CD14-positive monocyte (primary cell): ENCODE results near the gene TSPAN18. TPM values are rescaled to one million over a fixed set of nuclear protein-coding genes. Genes with fewer than 3 reads are reported as not detected.
A peak's percentile ranks its signal among the peaks of the same experiment; 100 is the strongest.

Source experiments
- DNase-seq, 3 donors: peaks; one replicate each; pipeline ENCODE4 v3.0.0-alpha.2; 2011 to 2022
- H2AFZ ChIP-seq: 2 replicates; pipeline ENCODE4 v1.6.0; 2012; ENCODE audit warnings: mild to moderate bottlenecking, low read depth, low read length, inconsistent platforms; ENCODE audit not compliant: insufficient read depth, poor library complexity, severe bottlenecking
- H3K27ac ChIP-seq, 2 donors: 1 replicate in 1 of 2; 2 replicates in 1 of 2; pipeline ENCODE4 v1.5.1; 2012 to 2013; ENCODE audit warnings: low read length in 2 of 2, control low read depth in 1 of 2, inconsistent platforms in 1 of 2, low read depth in 1 of 2, mild to moderate bottlenecking in 1 of 2
- H3K27me3 ChIP-seq, 2 donors: one replicate each; pipeline versions ENCODE4 v1.6.0 to v1.6.1; 2011 to 2013; ENCODE audit warnings: low read length in 2 of 2; ENCODE audit not compliant: control insufficient read depth in 2 of 2, insufficient read depth in 2 of 2
- H3K36me3 ChIP-seq, 2 donors: replicated peaks in 1 of 2; 1 replicate in 1 of 2; 2 replicates in 1 of 2; pipeline versions ENCODE4 v1.5.1 to v1.6.1; 2012 to 2013; ENCODE audit warnings: low read length in 2 of 2, control low read depth in 1 of 2, inconsistent platforms in 1 of 2, mild to moderate bottlenecking in 1 of 2; ENCODE audit not compliant: insufficient read depth in 2 of 2, control insufficient read depth in 1 of 2
- H3K4me1 ChIP-seq, 2 donors: 1 replicate in 1 of 2; 2 replicates in 1 of 2; pipeline versions ENCODE4 v1.5.1 to v1.6.1; 2012 to 2013; ENCODE audit warnings: low read length in 2 of 2, control low read depth in 1 of 2, inconsistent platforms in 1 of 2, mild to moderate bottlenecking in 1 of 2, moderate library complexity in 1 of 2; ENCODE audit not compliant: insufficient read depth in 2 of 2, control insufficient read depth in 1 of 2
- H3K4me2 ChIP-seq: replicated peaks from 2 replicates; pipeline ENCODE3; 2012; ENCODE audit warnings: low read length, moderate library complexity, mild to moderate bottlenecking; ENCODE audit not compliant: poor library complexity, severe bottlenecking; ENCODE audit errors: extremely low read depth
- H3K4me3 ChIP-seq, 3 experiments: fragments of 200-600 bp in 1 of 3; sonication (generic) in 1 of 3; replicated peaks in 1 of 3; 1 replicate in 2 of 3; 2 replicates in 1 of 3; pipeline ENCODE4 v1.5.1; 2011 to 2013; ENCODE audit warnings: low read length in 3 of 3, mild to moderate bottlenecking in 3 of 3, control low read depth in 2 of 3, low read depth in 2 of 3, inconsistent platforms in 1 of 3, moderate library complexity in 1 of 3
- H3K79me2 ChIP-seq: 2 replicates; pipeline ENCODE4 v1.6.0; 2012; ENCODE audit warnings: mild to moderate bottlenecking, control low read depth, inconsistent platforms, low read length, moderate library complexity; ENCODE audit not compliant: insufficient read depth
- H3K9ac ChIP-seq: 2 replicates; pipeline ENCODE4 v1.6.0; 2017; ENCODE audit warnings: low read length, mild to moderate bottlenecking; ENCODE audit not compliant: insufficient read depth, poor library complexity, severe bottlenecking
- H3K9me3 ChIP-seq, 2 donors: replicated peaks in 1 of 2; 1 replicate in 1 of 2; 2 replicates in 1 of 2; pipeline versions ENCODE4 v1.5.1 to v1.6.1; 2012 to 2013; ENCODE audit warnings: low read length in 2 of 2, control low read depth in 1 of 2; ENCODE audit not compliant: control insufficient read depth in 1 of 2, insufficient read depth in 1 of 2
- H4K20me1 ChIP-seq: 2 replicates; pipeline ENCODE4 v1.6.0; 2012; ENCODE audit warnings: mild to moderate bottlenecking, low read length, control low read depth, moderate library complexity; ENCODE audit not compliant: insufficient read depth
- H3K27ac Mint-ChIP-seq, 7 donors: one replicate each; pipeline ENCODE4 v1.8.0; 2020; ENCODE audit warnings: mild to moderate bottlenecking in 7 of 7, mixed read lengths in 7 of 7, moderate library complexity in 6 of 7, inconsistent platforms in 2 of 7
- H3K27me3 Mint-ChIP-seq, 3 donors: one replicate each; pipeline ENCODE4 v1.8.0; 2021 to 2022; ENCODE audit warnings: low read depth in 3 of 3, mild to moderate bottlenecking in 3 of 3, mixed read lengths in 3 of 3, moderate library complexity in 3 of 3, inconsistent platforms in 1 of 3
- H3K36me3 Mint-ChIP-seq, 2 donors: one replicate each; pipeline ENCODE4 v1.8.0; 2020; ENCODE audit warnings: mixed read lengths in 2 of 2, inconsistent platforms in 1 of 2, mild to moderate bottlenecking in 1 of 2
- H3K4me1 Mint-ChIP-seq: one replicate; pipeline ENCODE4 v1.8.0; 2020; ENCODE audit warnings: mild to moderate bottlenecking, mixed read lengths
- H3K4me3 Mint-ChIP-seq, 2 donors: one replicate each; pipeline ENCODE4 v1.8.0; 2020; ENCODE audit warnings: mild to moderate bottlenecking in 2 of 2, mixed read lengths in 2 of 2, moderate library complexity in 1 of 2
- H3K9me3 Mint-ChIP-seq, 7 donors: one replicate each; pipeline ENCODE4 v1.8.0; 2020 to 2022; ENCODE audit warnings: mixed read lengths in 7 of 7, mild to moderate bottlenecking in 6 of 7, moderate library complexity in 6 of 7, inconsistent platforms in 2 of 7
- WGBS: methylation state at CpG from one replicate; pipeline ENCODE4 v1.1.5; 2013; ENCODE audit warnings: missing lambda C conversion rate; ENCODE audit not compliant: insufficient coverage; 5-methylcytosine and 5-hydroxymethylcytosine counted together
- intact Hi-C, 2 donors: fragments of 100-400 bp; cut with micrococcal nuclease; formaldehyde crosslinking; loops; one replicate each; pipeline versions ENCODE4 v1.15.0 to v1.15.1; 2023
- polyA plus RNA-seq, 3 donors: library from polyadenylated mRNA; depleted of rRNA in 1 of 3; unstranded in 2 of 3; stranded (reverse) in 1 of 3; fragments of 300-500 nt in 2 of 3; fragments of >200 nt in 1 of 3; fragmentation: Illumina TruSeq in 2 of 3; gene quantifications; 1 replicate in 2 of 3; 2 replicates in 1 of 3; pipeline ENCODE4 v1.2.3, GENCODE V29; 2012 to 2021
- TF ChIP-seq, protein P1 (sequence below): fragments of 200-600 bp; IDR thresholded peaks from one replicate; pipeline ENCODE4 v1.8.0; 2022; ENCODE audit warnings: antibody characterized with exemption, mild to moderate bottlenecking

TSPAN18 gene
- polyA plus RNA-seq, 3 donors = not detected

DNA sequence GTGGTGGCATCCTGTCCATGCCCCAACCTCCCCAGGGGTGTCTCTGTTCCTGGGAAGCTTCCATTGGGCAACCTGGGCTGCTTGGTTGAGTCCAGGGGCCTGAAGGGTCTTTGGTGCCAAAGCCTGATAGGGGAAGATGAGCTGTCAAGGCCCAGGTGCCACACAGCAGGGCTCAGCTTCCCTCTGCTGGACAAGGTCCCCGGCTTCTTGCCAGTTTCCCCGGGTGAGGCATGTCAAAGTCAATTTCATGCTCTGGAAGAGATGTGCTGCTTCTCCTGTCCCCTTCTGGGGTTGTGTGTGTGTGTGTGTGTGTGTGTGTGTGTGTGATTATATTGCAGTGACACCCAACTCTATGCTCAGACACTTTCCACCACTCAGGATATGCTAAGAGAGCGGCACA, 197.0 kb downstream of the TSPAN18 start:
- Histone ChIP-seq H3K4me1 (no peaks in the 10 kb centered on the region), H3K36me3 (no peaks in the 10 kb centered on the region), H4K20me1 (no peaks in the 10 kb centered on the region), H3K4me2 (no peak overlapping the region), H3K9me3 (no peaks in the 10 kb centered on the region), H3K27ac (no peak overlapping the region), H3K9ac (no peak overlapping the region), H3K79me2 (no peaks in the 10 kb centered on the region), H3K4me3 (no peak overlapping the region), H2AFZ (no peak overlapping the region), H3K27me3 (no peaks in the 10 kb centered on the region)
- Mint-ChIP-seq H3K9me3 (no peaks in the 10 kb centered on the region), H3K27me3 (peaks cover 6 to 14% (median 8%) of the 10 kb centered on the region in 3 donors), H3K36me3 (no peaks in the 10 kb centered on the region), H3K4me1 (no peaks in the 10 kb centered on the region), H3K4me3 (no peak overlapping the region), H3K27ac (peak overlapping the region in 1 of 7 donors; percentile 66)
- TF ChIP-seq, protein P1, sequence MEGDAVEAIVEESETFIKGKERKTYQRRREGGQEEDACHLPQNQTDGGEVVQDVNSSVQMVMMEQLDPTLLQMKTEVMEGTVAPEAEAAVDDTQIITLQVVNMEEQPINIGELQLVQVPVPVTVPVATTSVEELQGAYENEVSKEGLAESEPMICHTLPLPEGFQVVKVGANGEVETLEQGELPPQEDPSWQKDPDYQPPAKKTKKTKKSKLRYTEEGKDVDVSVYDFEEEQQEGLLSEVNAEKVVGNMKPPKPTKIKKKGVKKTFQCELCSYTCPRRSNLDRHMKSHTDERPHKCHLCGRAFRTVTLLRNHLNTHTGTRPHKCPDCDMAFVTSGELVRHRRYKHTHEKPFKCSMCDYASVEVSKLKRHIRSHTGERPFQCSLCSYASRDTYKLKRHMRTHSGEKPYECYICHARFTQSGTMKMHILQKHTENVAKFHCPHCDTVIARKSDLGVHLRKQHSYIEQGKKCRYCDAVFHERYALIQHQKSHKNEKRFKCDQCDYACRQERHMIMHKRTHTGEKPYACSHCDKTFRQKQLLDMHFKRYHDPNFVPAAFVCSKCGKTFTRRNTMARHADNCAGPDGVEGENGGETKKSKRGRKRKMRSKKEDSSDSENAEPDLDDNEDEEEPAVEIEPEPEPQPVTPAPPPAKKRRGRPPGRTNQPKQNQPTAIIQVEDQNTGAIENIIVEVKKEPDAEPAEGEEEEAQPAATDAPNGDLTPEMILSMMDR = no peak
- DNase-seq = no peak
- WGBS = 90% methylated on average over 3 of the region's 3 CpGs
- intact Hi-C loops = no loop called here

GRCh38 chr11:44926036-44926435, 199.3 kb downstream of the TSPAN18 start:
- H3K4me3 Mint-ChIP-seq = no peak overlapping the region
- Histone ChIP-seq H3K4me3 (no peak overlapping the region), H3K79me2 (no peaks in the 10 kb centered on the region), H3K27me3 (no peaks in the 10 kb centered on the region), H3K4me1 (no peaks in the 10 kb centered on the region), H3K4me2 (no peak overlapping the region), H3K9me3 (no peaks in the 10 kb centered on the region), H3K27ac (no peak overlapping the region), H3K9ac (no peak overlapping the region), H3K36me3 (no peaks in the 10 kb centered on the region), H4K20me1 (no peaks in the 10 kb centered on the region), H2AFZ (no peak overlapping the region)
- DNase-seq = no peak
- intact Hi-C loops = loop anchor here in 1 of 2 donors (2.0 kb wide), 1 partner anchor 179 kb away; no protein-coding TSS in a partner anchor
- H3K4me1 Mint-ChIP-seq = no peaks in the 10 kb centered on the region
- no peaks in the 10 kb centered on the region for H3K36me3 Mint-ChIP-seq
- 91% methylated on average over 4 of the region's 8 CpGs for WGBS
- no peaks in the 10 kb centered on the region for H3K9me3 Mint-ChIP-seq
- H3K27me3 Mint-ChIP-seq = peaks cover 4 to 14% (median 9%) of the 10 kb centered on the region in 3 donors
- no peak overlapping the region for H3K27ac Mint-ChIP-seq
- TF ChIP-seq, protein P1 = no peak
